ENCODE results near the gene OR2A12.

- TF ChIP-seq POLR2A (IDR thresholded peaks at IDR 0.05) (no peak), EP300 (IDR thresholded peaks at IDR 0.05) (no peak), POLR2AphosphoS5 (IDR thresholded peaks at IDR 0.05) (no peak)
- TF ChIP-seq, protein P1, sequence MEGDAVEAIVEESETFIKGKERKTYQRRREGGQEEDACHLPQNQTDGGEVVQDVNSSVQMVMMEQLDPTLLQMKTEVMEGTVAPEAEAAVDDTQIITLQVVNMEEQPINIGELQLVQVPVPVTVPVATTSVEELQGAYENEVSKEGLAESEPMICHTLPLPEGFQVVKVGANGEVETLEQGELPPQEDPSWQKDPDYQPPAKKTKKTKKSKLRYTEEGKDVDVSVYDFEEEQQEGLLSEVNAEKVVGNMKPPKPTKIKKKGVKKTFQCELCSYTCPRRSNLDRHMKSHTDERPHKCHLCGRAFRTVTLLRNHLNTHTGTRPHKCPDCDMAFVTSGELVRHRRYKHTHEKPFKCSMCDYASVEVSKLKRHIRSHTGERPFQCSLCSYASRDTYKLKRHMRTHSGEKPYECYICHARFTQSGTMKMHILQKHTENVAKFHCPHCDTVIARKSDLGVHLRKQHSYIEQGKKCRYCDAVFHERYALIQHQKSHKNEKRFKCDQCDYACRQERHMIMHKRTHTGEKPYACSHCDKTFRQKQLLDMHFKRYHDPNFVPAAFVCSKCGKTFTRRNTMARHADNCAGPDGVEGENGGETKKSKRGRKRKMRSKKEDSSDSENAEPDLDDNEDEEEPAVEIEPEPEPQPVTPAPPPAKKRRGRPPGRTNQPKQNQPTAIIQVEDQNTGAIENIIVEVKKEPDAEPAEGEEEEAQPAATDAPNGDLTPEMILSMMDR (IDR thresholded peaks at IDR 0.05): no peak
Measured at GRCh38 chr7:144036302-144036885, 49.7 kb upstream of the OR2A12 start.

Data from gastroesophageal sphincter (tissue), 3 donors.